SK-N-SH (cell line): ENCODE measurements around the gene ENOX2. TPM values are rescaled to one million over a fixed set of nuclear protein-coding genes. Genes with fewer than 3 reads are reported as not detected.

Experiments used
- CTCF ChIA-PET: fragments of 300-600, 350-600 bp; formaldehyde crosslinking; extraction: SDS; loops from one replicate; lab custom pipeline; 2021; lab: Yijun Ruan, JAX
- POLR2A ChIA-PET: fragments of 350-600 bp; sonication (Branson Sonifier 250); formaldehyde crosslinking; extraction: SDS; loops from one replicate; lab custom pipeline; 2020; ENCODE audit warnings: antibody characterized with exemption, inconsistent platforms; lab: Yijun Ruan, JAX
- DNase-seq: peaks from one replicate; pipeline ENCODE4 v3.0.0; 2012
- H2AFZ ChIP-seq: fragments of 200-600 bp; sonication (generic); 2 replicates; pipeline ENCODE4 v1.8.1; 2016; ENCODE audit warnings: antibody characterized with exemption, mild to moderate bottlenecking, low read depth
- H3F3A ChIP-seq: fragments of 200-600 bp; sonication (generic); replicated peaks from 2 replicates; pipeline ENCODE3; 2016; ENCODE audit warnings: antibody characterized with exemption, mild to moderate bottlenecking; ENCODE audit not compliant: insufficient read depth
- H3K27ac ChIP-seq, 2 experiments: fragments of 200-500 bp in 1 of 2; fragments of 200-600 bp in 1 of 2; sonication (Bioruptor generic) in 1 of 2; sonication (generic), shearing (Covaris generic) in 1 of 2; 2 replicates each; pipeline versions ENCODE4 v1.5.1 to v1.6.1; 2014 to 2016; ENCODE audit warnings: low read depth in 2 of 2, inconsistent platforms in 1 of 2, low read length in 1 of 2, mild to moderate bottlenecking in 1 of 2, mixed read lengths in 1 of 2
- H3K27me3 ChIP-seq: fragments of 200-600 bp; sonication (generic), shearing (Covaris generic); 2 replicates; pipeline ENCODE4 v1.6.1; 2016; ENCODE audit warnings: mixed run types; ENCODE audit not compliant: insufficient read depth
- H3K36me3 ChIP-seq, 2 experiments: fragments of 200-500 bp in 1 of 2; fragments of 200-600 bp in 1 of 2; sonication (Bioruptor generic) in 1 of 2; sonication (generic) in 1 of 2; replicated peaks in 1 of 2; 2 replicates each; pipeline versions ENCODE3 to v1.5.1; 2014 to 2016; ENCODE audit warnings: low read length in 1 of 2, mild to moderate bottlenecking in 1 of 2; ENCODE audit not compliant: insufficient read depth in 2 of 2, control insufficient read depth in 1 of 2
- H3K4me1 ChIP-seq, 2 experiments: fragments of 200-500 bp in 1 of 2; fragments of 200-600 bp in 1 of 2; sonication (Bioruptor generic) in 1 of 2; sonication (generic), shearing (Covaris generic) in 1 of 2; 2 replicates each; pipeline versions ENCODE4 v1.5.1 to v1.6.1; 2014 to 2016; ENCODE audit warnings: low read depth in 1 of 2, low read length in 1 of 2, mixed run types in 1 of 2; ENCODE audit not compliant: insufficient read depth in 2 of 2, control insufficient read depth in 1 of 2
- H3K4me2 ChIP-seq: fragments of 200-600 bp; sonication (generic), shearing (Covaris generic); 2 replicates; pipeline ENCODE4 v1.6.1; 2017; ENCODE audit warnings: mixed run types
- H3K4me3 ChIP-seq, 2 experiments: fragments of 200-500 bp in 1 of 2; fragments of 200-600 bp in 1 of 2; sonication (Bioruptor generic) in 1 of 2; sonication (generic), shearing (Covaris generic) in 1 of 2; 2 replicates each; pipeline versions ENCODE4 v1.5.1 to v1.8.1; 2014 to 2016; ENCODE audit warnings: low read depth in 2 of 2, inconsistent platforms in 1 of 2, low read length in 1 of 2, mild to moderate bottlenecking in 1 of 2, mixed read lengths in 1 of 2, moderate library complexity in 1 of 2
- H3K79me2 ChIP-seq: fragments of 200-600 bp; sonication (generic); 2 replicates; pipeline ENCODE4 v1.8.1; 2017; ENCODE audit warnings: mild to moderate bottlenecking; ENCODE audit not compliant: insufficient read depth
- H3K9ac ChIP-seq: fragments of 200-600 bp; sonication (generic); 2 replicates; pipeline ENCODE4 v1.6.1; 2017; ENCODE audit warnings: mixed run types
- H3K9me2 ChIP-seq: fragments of 200-600 bp; sonication (generic); 2 replicates; pipeline ENCODE4 v1.6.1; 2017; ENCODE audit warnings: mixed run types
- H3K9me3 ChIP-seq: fragments of 200-600 bp; sonication (generic); 2 replicates; pipeline ENCODE4 v1.6.1; 2017; ENCODE audit warnings: mixed run types, mild to moderate bottlenecking, moderate library complexity
- H4K20me1 ChIP-seq: fragments of 200-600 bp; sonication (generic); 2 replicates; pipeline ENCODE4 v1.6.1; 2017; ENCODE audit warnings: mild to moderate bottlenecking, mixed run types; ENCODE audit not compliant: insufficient read depth
- CHD2 ChIP-seq: fragments of 150-350 bp; IDR thresholded peaks from 2 replicates; pipeline ENCODE4 v1.6.1; 2018; ENCODE audit warnings: low read length; ENCODE audit not compliant: partially characterized antibody
- CTCF ChIP-seq: fragments of 200-600 bp; sonication (generic); IDR thresholded peaks from 2 replicates; pipeline ENCODE4 v1.6.1; 2017; ENCODE audit warnings: antibody characterized with exemption, mild to moderate bottlenecking, moderate library complexity
- EZH2phosphoT487 ChIP-seq: fragments of 200-600 bp; sonication (generic); IDR thresholded peaks from 2 replicates; pipeline ENCODE4 v1.6.1; 2017; ENCODE audit warnings: low read depth, mixed run types, mild to moderate bottlenecking, antibody characterized with exemption, moderate library complexity, borderline replicate concordance
- FOSL2 ChIP-seq: IDR thresholded peaks from 2 replicates; pipeline ENCODE4 v1.4.0; 2012; ENCODE audit warnings: low read depth, mild to moderate bottlenecking, moderate library complexity, borderline replicate concordance
- IRF3 ChIP-seq: fragments of 150-350 bp; IDR thresholded peaks from 2 replicates; pipeline ENCODE4 v1.6.1; 2016; ENCODE audit warnings: mild to moderate bottlenecking, low read depth, low read length
- MEF2A ChIP-seq: IDR thresholded peaks from 2 replicates; pipeline ENCODE4 v1.4.0; 2012; ENCODE audit warnings: low read depth, borderline replicate concordance
- NFIC ChIP-seq: IDR thresholded peaks from 2 replicates; pipeline ENCODE4 v1.4.0; 2012; ENCODE audit warnings: borderline replicate concordance
- NRF1 ChIP-seq: IDR thresholded peaks from 2 replicates; pipeline ENCODE4 v1.6.1; 2012; ENCODE audit warnings: low read depth, mild to moderate bottlenecking, low read length
- REST ChIP-seq: IDR thresholded peaks from 2 replicates; pipeline ENCODE4 v1.6.1; 2012; ENCODE audit warnings: mild to moderate bottlenecking, low read depth, low read length, moderate library complexity
- RFX5 ChIP-seq: IDR thresholded peaks from 2 replicates; pipeline ENCODE4 v1.6.1; 2012; ENCODE audit warnings: mild to moderate bottlenecking, improper control_type of control experiment, low read length
- TAF1 ChIP-seq: IDR thresholded peaks from 2 replicates; pipeline ENCODE4 v1.6.1; 2012; ENCODE audit warnings: low read depth, mild to moderate bottlenecking, low read length, moderate library complexity, borderline replicate concordance
- TEAD4 ChIP-seq: IDR thresholded peaks from 2 replicates; pipeline ENCODE4 v1.4.0; 2012; ENCODE audit warnings: mild to moderate bottlenecking, borderline replicate concordance; ENCODE audit not compliant: insufficient read depth
- USF1 ChIP-seq: IDR thresholded peaks from 2 replicates; pipeline ENCODE4 v1.4.0; 2012; ENCODE audit warnings: low read depth, borderline replicate concordance
- USF2 ChIP-seq: fragments of 150-350 bp; IDR thresholded peaks from 2 replicates; pipeline ENCODE4 v1.6.1; 2017; ENCODE audit warnings: antibody characterized with exemption, low read length, low read depth, borderline replicate concordance
- YY1 ChIP-seq: IDR thresholded peaks from 2 replicates; pipeline ENCODE4 v1.4.0; 2012; ENCODE audit warnings: low read depth, mild to moderate bottlenecking
- ZBTB33 ChIP-seq: IDR thresholded peaks from 2 replicates; pipeline ENCODE4 v1.4.0; 2012; ENCODE audit warnings: low read depth, borderline replicate concordance
- WGBS: methylation state at CpG from one replicate; pipeline ENCODE4 v1.1.6; 2017; ENCODE audit warnings: low lambda C conversion rate; 5-methylcytosine and 5-hydroxymethylcytosine counted together
- polyA plus RNA-seq, 3 experiments: library from polyadenylated mRNA; depleted of rRNA; stranded (reverse); fragments of >200 nt; gene quantifications; 2 replicates each; pipeline ENCODE4 v1.2.3, GENCODE V29; 2012

The ENOX2 gene
- polyA plus RNA-seq, 1 of the 3 experiments (the other 2 are of a cell fraction): 8.8 TPM

GRCh38 chrX:130665263-130665662 lies 237.7 kb downstream of the ENOX2 start:
- H3K36me3 ChIP-seq: peaks cover 0 to 2% of the 10 kb centered on the region in 2 experiments
- no peak overlapping the region for H3K9ac ChIP-seq
- ChIA-PET POLR2A (no interaction called here), CTCF (no interaction called here)
- H3K4me2 ChIP-seq: no peak overlapping the region
- no peaks in the 10 kb centered on the region for H3K9me2 ChIP-seq
- no peak overlapping the region for H3K4me3 ChIP-seq
- no peaks in the 10 kb centered on the region for H3K79me2 ChIP-seq
- DNase-seq: no peak
- no peaks in the 10 kb centered on the region for H3K9me3 ChIP-seq
- no peaks in the 10 kb centered on the region for H4K20me1 ChIP-seq
- H3K27ac ChIP-seq: no peak overlapping the region
- 64% methylated on average over 3 of the region's 3 CpGs for WGBS
- H3K4me1 ChIP-seq: no peaks in the 10 kb centered on the region
- TF ChIP-seq TAF1 (no peak), MEF2A (no peak), IRF3 (no peak), RFX5 (no peak), USF2 (no peak)
- H3K27me3 ChIP-seq: no peaks in the 10 kb centered on the region
- no peaks in the 10 kb centered on the region for H3F3A ChIP-seq
- no peak overlapping the region for H2AFZ ChIP-seq

- DNase-seq: no peak
- H3K4me3 ChIP-seq: no peak overlapping the region
- no peaks in the 10 kb centered on the region; the same call in 1 of the 2 replicates for H3K9me3 ChIP-seq
- no peaks in the 10 kb centered on the region for H4K20me1 ChIP-seq
- H3K36me3 ChIP-seq: no peaks in the 10 kb centered on the region
- no peaks in the 10 kb centered on the region for H3K79me2 ChIP-seq
- no peaks in the 10 kb centered on the region for H3K27me3 ChIP-seq
- no peaks in the 10 kb centered on the region for H3K9me2 ChIP-seq
- CTCF ChIA-PET: no interaction called here
- no peak overlapping the region for H2AFZ ChIP-seq
- no peak overlapping the region for H3K9ac ChIP-seq
- no peaks in the 10 kb centered on the region for H3F3A ChIP-seq
- POLR2A ChIA-PET: no interaction called here
- peaks cover 0 to 2% of the 10 kb centered on the region in 2 experiments; a peak in 1 of 4 replicates for H3K4me1 ChIP-seq
- no peak overlapping the region for H3K4me2 ChIP-seq
- no peak overlapping the region for H3K27ac ChIP-seq
- no peak for TF ChIP-seq TAF1
- TF ChIP-seq FOSL2: no peak
- TF ChIP-seq TEAD4: no peak
- TF ChIP-seq NFIC: no peak
- TF ChIP-seq YY1: no peak
- TF ChIP-seq NRF1: no peak
- TF ChIP-seq EZH2phosphoT487: no peak
- TF ChIP-seq CTCF: no peak
- no peak for TF ChIP-seq USF1
- no peak for TF ChIP-seq REST
- TF ChIP-seq CHD2: no peak
- TF ChIP-seq RFX5: no peak
- TF ChIP-seq ZBTB33: no peak
These were observed 244.7 kb downstream of the ENOX2 start for GRCh38 chrX:130658310-130658709.
